Stimulated activated CD4-positive, alpha-beta T cell treated with anti-CD3 and anti-CD28 coated beads, Interleukin-2, amount 100 ng/mL, for 4 hours (primary cell): ENCODE measurements around the gene MYO5C.

Experiments used
- DNase-seq: peaks from one replicate; pipeline ENCODE4 v3.0.0-alpha.2; 2020; ENCODE audit warnings: low read depth

Gene MYO5C

DNA sequence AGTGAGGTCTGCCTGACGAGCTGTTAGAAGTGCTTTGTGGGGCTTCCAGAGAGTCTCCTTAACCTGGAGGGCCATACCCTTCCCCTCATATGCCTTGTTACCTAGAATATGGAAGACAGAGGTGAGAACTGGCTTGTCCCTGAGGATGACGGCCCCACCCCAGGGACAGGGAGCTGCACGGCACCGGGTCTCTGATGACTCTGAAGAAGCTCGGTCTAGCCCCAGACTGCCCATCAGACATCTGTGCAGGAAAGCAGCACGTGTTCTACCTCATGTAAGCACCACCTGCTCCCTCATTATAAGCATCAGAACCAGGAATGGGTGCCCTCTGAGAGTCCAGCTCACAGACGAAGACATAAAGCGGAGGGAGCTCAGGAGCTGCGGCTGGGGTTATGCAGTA lies 18.0 kb downstream of the MYO5C start:
- no peak for DNase-seq

DNA sequence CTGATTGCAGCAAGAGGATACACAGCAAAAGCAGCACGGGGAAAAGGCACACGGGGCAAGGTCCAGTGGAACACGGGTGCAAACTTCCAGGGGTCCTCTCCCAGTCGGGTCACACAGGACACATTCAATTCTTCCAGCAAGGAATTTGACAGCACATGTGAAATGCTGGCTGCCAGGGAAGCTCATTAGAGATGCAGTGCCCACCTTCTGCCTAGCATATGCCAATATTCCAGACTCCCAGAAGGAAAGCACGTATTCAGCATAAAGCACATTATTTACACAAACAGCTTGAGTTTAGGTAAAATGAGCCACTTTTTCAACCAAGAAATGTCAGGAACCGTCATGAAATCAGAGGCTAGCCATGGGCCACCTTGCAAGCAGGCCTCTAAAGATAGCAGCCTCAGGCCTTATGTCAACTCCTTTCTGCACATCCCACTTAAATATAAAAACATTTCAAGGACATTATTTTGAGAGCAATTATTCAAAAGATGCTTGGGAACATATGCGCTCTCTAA lies 19.3 kb downstream of the MYO5C start:
- no peak for DNase-seq

DNA sequence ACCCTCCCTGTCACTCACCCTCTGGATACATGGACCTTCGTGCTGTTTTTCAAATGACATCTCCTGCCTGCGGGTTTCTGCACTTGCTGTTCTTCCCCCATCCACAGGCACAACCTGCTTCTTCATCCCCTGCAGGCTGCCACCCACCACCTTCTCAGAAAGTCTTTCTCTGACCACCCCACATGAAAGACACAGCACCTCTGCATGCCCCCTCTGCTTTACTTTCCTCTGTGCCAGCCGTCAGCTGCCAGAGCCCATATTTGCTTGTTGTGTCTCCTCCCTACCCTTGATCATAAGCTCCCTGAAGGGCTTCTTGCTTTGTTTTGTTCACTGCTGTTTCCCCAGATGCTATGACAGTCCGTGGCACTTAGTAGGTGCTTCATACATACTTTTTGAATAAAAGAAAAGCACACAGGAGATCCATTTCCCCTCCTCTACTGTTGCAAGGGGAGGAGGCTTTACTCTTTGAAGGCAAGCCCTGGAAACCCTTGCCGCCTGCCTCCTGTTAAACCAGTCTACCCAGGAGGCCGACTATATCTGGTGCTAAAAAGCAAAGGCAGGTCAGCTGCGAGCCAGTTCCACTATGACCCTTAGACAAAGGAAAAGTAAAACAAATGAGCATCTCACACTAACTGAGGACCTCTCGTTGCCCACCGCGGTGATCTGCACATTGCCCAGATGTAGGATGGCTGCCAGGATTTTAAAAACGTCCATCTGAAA lies 31.9 kb downstream of the MYO5C start:
- DNase-seq, result no peak

DNA sequence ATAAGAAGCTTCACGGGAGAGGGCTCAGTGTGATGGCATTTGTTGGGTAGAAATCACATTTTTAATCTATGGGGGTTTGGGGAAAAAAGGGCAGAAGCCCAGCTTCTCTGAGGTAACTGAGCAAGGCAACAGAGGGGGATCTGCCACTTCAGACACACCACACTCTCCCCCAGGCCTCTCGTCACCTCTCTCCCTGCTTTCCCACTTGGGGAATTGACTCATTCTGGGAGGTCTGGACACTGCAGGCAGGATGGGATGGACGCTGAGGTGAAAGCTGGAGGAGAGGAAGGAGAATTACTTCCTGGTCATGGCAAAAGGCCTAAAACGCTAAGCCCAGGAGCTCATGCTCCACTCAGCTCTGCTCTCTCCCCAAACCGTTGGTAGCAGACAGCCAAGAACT lies 33.2 kb downstream of the MYO5C start:
- no peak for DNase-seq

DNA sequence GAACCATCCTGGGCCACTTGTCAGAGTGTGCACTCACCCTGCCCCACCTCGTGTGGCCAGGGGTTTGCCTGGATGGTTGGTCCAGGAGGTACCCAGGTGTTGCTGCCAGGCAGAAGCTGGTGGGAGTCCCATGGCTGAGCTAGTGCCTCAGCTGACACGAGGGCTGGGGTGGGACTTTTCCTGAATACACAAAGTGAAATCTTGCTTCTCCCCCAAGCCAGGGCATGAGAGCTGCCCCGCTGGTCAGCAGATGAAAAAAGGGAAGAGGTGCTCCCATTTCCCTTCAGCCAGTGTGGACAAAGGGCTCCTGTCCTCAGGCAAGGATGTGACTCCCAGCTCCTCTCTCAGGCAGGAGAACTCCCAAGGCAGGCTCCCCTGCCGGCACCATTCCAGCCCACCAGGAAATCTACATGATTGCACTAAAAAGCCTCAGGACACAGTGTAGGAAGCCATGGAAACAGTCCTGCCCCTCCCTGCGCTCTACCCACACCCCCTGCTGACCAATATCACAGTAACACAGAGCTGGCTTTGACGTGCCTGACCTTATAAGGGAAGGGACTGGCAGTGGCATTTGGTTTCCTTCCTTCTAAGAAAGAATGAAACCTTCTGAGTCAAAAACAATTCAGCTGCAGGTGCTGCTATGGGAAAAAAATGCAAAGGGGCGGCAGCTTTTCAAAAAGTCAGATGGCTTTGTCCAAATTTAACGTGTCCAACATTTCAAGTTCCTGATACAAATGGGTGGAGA lies 33.9 kb downstream of the MYO5C start:
- DNase-seq, result no peak

DNA sequence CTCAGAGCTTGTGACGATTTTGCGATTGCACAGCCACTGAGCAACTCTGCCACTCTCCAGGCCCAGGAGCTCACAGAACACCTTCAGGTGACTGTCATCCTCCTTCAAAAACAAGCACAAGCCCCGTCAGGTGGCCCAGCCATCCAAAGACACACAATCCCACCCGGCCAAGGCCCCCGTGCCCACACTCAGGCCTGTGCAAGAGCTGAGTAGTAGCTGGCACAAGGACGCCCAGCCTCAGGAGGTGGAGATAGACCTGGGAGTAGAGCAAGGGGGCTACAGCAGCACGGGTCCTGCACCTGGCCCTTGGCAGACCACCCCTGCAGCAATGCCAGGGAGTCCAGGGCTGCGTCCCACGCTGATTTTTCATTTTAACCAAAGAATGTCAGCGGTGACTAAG lies 34.6 kb downstream of the MYO5C start:
- no peak for DNase-seq

DNA sequence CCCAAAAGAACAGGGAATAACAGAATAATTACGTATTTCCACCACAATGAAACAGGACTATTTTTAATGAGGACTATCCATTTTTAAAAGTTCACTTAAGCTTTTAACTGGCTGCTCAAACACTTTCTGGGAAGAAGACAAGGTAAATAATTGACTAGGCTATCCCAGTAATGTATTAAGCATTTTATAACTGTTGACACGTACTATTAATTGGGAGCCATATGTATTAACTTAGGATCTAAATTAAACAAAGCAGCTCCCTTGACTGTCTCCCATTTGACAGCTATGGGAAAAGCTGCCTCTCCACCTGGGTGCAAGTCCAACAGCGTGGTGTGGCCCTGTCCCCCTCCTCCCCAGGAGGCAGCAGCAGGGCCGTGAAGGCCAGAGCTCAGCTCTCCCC lies 36.1 kb downstream of the MYO5C start:
- no peak for DNase-seq

DNA sequence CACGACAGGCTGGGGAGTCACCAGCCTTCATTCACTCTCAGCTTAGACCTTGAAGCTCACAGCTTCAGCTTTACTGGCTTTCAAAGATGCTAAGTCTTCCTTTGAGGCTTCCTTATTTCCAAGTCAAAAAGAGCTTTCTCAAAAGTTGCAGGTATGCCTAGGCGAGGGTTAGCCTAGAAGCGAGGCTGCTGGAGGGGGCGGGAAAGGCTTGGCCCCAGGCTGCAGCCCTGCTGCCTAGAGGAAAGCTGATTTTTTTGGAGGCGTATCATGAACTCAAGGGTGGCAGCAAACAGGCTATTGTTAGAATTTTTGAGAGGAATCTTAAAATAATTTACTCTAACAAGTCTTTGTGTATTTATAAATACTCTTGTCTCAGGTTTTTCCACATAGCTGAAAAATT lies 37.1 kb downstream of the MYO5C start:
- DNase-seq, result no peak

DNA sequence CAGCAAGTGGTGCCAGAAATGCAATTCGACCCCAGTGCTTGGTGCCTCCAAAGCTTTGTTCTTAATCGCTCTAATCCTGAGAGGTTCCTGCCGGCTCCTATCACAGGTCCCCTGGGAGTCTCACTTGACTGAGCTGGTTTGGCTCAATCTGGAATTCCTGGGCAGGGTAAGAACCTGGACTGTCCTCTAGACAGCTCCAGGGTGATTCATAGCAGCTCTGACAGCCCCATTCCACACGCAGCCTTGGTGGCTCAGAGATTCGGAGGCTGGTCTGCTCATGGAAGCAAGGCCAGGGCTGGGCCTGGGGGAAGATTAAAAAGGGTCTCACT lies 37.9 kb downstream of the MYO5C start:
- DNase-seq, result no peak

DNA sequence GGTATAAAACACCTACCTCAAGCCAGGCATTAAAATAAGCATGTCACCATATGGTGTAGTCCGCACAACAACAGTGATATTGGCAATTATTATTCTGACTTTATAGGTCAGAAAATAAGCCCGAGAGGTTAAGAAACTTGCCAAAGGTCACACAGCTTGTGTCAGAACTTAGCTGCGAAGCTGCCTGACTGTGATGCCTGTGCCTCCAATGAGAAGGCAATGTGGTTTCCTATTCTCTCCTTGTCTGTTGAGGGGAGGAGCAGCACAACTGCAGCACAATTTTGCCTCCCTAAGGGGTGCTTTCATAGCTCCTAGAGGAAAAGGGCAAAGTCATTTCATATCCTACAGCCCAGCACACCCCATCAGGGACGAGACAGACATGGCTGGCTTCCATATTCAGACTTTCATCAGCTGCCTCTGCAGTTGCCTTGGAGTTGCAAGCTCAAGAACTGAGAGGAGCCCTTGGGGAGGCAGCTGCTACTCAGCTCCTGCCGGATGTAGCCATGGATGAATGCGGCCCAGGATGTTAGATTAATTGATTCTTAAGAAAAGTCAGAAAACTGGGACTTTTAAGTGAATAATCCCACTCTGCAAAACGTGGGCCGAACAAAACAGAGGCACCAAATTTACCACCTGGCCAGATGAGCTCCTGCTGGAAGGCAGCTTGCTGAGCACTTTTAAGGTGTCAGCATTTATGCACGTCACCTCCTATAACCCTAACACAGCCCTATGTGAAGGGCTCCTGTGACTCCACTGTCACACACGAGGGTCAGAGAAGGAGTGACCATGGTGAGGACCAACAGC lies 38.5 kb downstream of the MYO5C start:
- no peak for DNase-seq

DNA sequence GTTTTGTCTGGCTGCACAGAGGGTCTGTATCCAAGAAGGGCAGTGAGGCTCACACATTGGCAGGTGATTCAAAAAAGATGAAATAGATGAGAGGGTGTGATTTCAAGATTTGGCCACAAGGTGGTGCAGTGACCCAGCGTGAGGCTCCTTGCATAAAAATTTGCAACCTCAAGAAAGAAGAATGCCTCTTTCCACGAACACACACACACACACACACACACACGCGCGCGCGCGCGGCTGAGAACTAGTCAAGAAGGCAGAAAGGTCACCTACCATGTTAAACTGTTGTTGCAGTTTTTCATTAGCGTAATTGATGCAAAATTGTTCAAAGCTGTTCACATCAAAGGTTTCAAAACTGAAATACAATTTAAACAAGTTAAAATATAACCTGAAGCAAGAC lies 39.2 kb downstream of the MYO5C start:
- DNase-seq, result peak; percentile 58

DNA sequence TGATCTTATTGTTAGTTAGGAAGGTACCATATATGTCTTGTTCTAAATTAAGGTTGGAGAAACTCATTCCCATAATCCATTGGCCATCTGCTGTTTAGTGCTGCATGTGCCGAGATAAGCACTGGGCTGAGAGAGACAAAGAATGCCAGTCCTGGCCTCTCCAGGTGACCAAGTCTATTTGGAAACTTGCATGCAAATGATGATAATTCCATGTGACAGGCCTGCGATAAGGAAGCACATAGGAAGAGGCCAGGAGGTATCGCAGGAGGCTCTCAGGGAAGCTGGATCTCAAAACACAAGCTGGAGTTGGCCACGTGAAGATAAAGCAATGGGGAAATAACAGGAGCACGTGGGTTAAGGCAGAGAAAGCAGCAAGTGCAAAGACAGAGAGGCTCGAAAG lies 39.7 kb downstream of the MYO5C start:
- DNase-seq, result no peak

DNA sequence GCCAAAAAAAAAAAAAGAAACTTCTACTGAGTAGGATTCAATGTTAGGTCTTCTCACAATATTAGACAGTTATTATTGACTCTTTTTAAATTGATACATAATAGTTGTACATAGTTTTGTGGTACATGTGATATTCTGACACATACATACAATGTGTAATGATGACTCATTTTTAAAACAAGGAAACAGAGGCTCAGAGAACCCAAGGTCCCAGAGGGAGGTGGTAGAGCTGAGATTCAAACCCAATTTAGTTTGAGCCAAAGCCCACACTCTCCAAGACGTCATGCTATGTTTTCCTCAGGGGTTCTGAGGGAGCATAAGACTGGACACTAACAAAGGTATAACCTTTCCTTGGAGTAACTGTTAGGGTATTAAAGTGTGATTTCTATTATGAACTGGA lies 40.6 kb downstream of the MYO5C start:
- DNase-seq, result no peak

DNA sequence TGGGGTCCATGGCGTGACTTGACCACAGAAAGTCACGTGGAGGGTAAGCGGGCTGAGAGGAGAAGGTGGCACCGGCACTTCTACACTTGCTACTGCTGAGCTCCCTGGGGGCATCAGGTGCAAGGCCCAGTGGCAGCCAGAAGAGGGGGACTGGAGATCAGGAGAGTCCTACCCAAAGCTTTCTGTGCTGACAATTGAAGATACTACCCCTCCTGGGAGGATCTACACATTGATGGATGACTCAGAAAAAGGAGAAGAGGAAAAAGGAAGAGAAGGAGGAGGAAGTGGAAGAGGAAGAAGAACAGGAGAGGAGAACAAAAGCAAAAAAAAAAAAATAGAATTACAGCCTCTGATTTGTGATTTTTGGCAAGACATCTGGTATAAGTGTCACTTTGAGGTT lies 41.2 kb downstream of the MYO5C start:
- no peak for DNase-seq

DNA sequence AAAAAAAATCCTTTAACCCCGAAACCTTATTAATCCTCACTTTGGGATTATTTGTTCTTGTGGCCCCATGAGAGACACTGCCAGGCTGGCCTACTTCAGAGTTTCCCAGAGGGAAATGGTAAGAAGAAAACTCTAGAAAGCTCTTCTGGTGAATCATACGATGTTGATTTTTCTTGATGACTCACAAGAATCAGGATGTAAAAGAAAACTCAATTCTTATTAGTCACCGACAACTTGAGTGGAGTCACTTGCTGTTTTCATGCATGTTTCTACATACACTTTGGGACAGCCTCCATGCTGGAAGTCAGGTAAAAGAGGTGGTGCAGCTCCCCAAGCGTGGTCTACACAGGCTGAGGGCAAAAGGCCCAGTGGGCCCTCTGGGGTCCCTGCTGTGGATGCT lies 42.8 kb downstream of the MYO5C start:
- DNase-seq, result no peak

DNA sequence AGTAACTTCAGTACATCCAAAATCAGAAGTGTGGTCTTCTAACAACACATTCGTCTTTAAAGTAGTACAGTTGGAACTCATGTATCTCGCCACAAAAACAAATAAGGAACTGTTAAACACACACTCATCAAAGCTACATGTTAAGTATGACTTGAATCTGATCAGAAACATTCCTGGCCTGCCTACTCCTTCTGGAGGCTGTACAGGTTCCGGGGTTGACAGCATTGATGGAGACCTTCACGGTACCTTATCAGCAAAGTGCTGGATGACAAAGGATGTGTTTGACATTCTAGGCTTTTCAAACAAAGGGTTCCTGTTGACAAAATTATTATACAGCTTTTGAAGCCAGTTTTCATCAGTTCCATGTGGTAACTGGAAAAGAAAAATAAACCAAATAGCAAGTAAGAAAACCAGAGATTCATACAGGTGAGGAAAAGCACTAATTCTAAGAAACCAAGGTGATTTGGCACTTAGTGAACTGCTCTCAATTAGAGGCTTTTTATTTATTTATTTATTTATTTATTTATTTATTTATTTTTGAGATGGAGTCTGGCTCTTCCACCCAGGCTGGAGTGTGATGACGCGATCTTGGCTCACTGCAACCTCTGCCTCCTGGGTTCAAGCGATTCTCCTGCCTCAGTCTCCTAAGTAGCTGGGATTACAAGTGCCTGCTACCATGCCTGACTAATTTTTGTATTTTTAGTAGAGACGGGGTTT lies 44.3 kb downstream of the MYO5C start:
- no peak for DNase-seq

DNA sequence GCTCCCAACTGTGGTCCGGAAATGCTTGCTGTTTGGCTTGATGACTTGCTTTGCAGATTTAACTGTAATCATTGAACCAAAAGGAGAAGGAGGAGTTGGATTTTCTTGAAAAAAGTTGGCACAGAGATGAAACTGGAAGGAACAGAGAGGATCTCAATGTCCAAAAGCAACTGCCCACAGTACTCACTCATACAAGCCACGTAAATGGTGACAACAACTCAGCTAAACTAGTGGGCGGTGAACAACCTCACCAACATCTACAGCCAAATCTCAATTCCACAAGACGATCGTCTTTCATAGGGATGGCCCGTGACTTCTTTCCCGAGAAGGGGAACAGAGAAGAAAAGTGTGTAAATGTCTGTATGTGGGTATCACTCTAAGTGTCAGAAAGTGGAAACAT lies 48.1 kb downstream of the MYO5C start:
- DNase-seq, result no peak

DNA sequence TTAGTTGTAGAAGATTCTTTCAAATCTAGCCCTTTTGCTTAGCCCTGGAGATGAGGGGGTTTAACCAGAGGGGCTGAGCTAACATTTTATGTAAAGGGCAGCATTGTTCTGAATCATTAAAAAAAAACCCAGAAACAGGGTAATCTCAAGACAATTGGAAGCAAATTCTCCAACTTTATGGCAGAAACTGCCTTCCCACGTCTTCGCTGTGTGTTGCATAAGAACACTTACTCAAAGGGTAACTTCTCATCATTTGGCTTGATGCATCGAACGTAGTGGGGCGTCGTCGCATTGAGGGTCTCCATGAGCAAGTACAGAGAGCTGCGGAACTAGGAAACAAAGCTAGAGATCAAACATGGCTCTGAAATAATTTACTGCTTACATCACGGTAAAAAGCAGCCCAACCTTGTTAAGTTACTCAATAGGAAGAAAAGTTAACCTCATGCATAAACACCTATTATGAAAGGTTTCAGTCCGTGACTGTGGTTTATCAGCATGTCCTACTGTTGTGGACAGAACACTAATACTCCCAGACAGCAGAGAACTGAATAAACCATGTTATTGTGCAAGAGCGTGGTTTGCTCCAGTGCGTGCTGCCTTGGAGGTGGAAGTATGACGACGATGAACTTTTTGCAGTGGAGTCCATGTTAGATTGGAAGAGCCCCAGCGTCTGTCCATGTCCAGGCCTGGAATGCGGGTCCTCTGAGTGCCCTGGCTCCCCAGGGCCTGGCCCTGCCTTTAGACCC lies 48.7 kb downstream of the MYO5C start:
- DNase-seq, result no peak

DNA sequence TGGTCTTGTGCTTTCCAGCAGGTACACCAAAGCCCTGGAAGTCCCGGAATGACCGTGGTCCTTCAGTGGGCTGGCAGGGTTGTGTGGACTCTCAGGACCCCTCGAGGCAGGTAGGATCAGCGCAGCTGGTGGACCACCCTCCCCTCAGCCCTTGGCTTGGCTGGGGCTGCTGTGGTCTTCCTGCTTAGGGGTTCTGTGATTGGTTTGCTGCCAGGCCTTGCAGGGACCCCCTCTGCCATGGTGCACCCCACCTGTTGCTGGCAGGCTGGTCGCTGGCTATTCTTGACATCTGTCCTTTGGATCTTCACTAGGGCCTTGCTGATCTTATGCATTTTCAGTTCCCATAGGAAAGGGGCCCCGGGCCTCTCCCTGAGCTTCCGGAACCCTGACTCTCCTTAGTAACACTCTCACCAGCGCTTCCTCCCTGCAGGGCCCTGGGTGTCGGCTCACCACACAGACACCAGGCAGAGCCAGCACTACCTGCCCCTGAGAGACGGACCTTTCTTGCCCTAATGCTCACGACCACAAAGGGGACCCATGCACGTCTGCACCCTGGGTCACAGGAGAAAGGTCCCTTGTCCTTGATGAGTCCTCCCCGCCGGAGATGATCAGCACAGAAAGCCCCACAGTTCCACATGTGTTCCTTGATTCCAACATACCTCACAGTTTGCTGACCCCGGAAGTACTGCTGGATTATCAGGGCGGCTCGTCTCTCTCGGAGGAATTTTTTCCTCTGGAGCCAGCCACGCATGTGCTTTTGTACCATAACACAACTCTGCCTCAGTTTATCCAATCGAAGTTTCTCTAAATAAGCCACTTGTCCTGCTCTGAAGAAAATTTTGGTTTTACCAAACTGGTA lies 51.7 kb downstream of the MYO5C start:
- no peak for DNase-seq

DNA sequence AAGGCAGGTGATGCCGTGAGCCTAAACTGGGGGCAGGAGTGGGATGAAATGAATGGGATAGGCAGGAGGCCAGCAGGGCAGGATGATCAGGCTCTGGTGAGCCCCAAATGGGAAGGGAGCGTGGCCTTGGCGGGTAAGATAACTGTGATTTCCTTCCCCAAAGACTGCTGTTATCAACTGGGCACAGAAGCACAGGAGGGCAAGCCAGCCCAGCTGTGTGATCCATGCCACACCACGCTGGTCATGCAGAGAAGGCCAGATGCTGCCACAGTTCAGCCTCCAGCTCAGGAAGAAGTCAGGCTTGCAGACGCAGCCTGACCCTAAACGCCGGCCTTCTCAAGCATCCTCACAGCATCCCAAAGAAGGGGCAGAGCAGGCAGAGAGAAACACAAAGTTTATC lies 52.3 kb downstream of the MYO5C start:
- DNase-seq, result no peak

DNA sequence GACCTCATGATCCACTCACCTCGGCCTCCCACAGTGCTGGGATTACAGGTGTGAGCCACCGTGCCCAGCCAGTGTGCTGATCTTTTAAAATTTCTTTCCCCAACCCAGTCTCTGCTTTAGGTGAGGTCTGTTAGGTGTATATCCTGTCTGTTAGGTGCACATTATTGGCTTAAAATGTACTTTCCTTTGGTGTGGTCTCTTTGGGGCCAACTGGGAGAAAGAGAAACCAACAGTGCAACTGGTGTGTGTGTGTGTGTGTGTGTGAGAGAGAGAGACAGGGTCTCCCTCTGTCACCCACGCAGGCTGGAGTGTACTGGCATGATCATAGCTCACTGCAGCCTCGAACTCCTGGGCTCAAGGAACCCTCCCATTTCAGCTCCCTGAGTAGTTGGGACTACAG lies 54.1 kb downstream of the MYO5C start:
- no peak for DNase-seq
